Activated CD4-positive, CD25-positive, alpha-beta regulatory T cell treated with anti-CD3 and anti-CD28 coated beads, Interleukin-2, amount 50 U/mL, for 72 hours (primary cell): ENCODE measurements around the gene GNAL.

Source experiments
- DNase-seq: peaks from one replicate; pipeline ENCODE4 v3.0.0; 2021

GNAL gene

GRCh38 chr18:11729556-11729955 lies 40.5 kb downstream of the GNAL start:
- DNase-seq, result no peak

DNA sequence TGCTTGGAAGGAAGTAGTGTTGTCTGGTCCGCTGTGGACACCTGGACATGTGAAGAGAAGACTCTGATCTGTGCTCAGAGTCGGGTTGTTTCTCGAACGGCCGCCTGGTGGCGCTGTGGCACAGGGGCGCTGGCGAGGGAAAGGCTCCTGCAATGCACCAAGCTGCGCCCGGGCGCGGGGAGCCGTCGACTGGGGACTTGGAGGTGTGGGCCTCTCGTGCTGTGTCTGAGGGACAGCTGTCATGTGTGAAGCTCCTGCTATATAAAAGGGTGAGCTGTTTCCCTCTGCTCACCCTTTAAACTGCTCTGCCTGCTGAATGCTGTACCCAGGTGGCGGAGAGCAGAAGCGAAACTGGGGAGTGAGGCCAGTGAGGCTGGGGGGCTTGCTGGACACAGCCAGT lies 44.0 kb downstream of the GNAL start:
- peak; percentile 72 for DNase-seq

- no peak for DNase-seq
These were observed 47.6 kb downstream of the GNAL start for GRCh38 chr18:11736656-11737055.

DNA sequence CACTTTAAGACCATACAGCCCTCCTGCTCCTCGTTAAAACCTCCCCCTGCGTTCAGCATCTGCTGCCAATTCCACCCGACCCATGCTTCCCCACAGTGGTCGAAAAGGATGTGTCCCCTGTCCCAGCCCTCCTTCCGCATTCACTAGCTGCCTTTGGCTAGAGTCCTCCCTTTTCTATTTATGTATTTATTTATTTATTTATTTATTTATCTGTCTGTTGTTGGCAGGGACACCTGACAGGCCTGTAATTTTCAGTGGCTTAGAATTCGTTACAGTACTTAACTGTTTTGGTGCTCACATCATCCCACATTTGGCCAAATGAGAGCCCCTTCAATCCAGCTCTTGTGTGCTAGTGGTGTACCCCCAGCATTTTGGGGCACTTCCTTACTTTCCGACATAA lies 50.8 kb downstream of the GNAL start:
- DNase-seq, result no peak

GRCh38 chr18:11740461-11740860 lies 51.4 kb downstream of the GNAL start:
- DNase-seq, result no peak

DNA sequence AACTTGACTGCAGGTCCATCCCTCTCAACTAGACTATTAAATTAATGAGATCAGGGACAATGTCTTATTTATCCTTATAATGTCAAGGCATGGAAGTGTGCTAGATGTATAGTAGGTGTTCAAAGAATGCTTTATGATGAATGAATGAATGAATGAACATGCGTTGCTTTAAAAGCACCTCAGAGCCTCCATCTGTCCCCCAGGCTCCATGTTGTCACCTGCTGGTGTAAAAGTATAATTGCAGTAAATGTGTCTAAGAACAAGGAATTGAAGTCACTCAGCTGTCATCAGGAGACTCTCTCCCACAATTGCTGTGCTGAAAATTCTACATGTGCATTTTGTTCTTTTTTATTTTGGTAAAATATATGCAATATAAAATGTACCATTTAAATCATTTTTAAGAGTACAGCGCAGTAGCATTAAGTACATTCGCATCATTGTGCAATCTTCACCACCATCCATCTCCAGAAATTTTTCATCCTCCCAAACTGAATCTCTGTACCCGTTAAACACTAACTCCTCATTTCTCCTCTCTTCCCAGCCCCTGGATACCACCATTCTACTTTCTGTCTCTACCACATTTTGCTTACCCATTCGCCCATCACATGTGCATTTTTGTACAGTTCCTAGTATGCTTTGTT lies 52.6 kb downstream of the GNAL start:
- DNase-seq, result no peak

DNA sequence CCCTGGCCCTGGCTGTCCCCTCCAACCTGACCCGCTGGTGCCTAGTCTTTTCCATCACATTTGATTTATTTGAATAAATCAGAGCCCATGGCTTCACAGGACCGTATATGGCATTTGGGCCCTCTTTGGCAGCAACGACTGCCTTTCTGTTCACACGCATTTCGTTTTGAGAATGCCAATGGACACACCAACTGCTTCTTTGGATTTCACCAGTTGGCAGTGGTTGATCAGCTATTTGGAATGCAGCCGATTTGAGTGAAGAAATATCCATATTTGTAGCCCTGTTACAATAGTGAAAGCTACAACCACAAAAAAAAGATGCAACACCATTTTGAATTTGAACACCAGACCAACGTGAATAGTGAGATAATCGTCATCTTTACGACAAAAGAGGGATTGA lies 56.5 kb downstream of the GNAL start:
- DNase-seq, result no peak

DNA sequence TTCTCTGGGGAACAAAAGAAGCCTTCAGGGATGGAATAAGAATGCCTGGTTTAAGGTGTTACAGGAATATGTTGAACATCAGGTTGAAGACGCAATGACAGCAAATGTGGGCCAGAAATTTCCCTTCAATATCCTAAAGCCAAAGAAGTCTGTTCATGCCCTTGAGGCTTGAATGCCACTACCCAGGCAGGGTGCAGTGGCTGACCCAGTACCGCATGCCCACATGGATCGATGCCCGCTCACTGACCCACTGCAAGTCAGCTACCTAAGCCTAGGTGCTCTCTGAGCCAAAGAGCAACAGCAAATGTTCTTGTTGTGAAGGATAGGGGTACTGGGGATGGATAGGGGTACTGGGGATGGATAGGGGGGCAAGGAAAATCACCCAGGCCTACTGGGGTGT lies 58.2 kb downstream of the GNAL start:
- no peak for DNase-seq

GRCh38 chr18:11747731-11748130 lies 58.7 kb downstream of the GNAL start:
- DNase-seq, result no peak

GRCh38 chr18:11749305-11749704 lies 60.2 kb downstream of the GNAL start:
- no peak for DNase-seq

DNA sequence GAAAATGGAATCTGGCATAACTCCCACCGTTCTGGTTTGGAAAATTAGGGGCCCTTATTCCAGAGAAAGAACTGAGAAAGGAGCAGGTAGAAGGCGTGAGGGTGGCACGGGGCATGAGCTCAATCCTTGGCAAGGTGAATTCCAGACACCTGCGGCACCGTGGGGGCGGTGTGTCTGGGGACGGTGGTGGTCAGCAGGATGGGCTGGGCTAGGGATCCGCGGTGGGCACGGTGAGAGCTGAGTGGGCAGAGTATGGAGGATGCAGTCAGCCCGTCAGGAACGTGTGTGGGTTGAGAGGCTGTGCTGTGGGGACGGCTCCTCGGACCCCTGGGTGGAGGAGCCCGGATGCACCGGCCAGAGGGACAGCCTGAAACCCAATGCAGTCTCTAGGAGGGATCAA lies 61.1 kb downstream of the GNAL start:
- no peak for DNase-seq

DNA sequence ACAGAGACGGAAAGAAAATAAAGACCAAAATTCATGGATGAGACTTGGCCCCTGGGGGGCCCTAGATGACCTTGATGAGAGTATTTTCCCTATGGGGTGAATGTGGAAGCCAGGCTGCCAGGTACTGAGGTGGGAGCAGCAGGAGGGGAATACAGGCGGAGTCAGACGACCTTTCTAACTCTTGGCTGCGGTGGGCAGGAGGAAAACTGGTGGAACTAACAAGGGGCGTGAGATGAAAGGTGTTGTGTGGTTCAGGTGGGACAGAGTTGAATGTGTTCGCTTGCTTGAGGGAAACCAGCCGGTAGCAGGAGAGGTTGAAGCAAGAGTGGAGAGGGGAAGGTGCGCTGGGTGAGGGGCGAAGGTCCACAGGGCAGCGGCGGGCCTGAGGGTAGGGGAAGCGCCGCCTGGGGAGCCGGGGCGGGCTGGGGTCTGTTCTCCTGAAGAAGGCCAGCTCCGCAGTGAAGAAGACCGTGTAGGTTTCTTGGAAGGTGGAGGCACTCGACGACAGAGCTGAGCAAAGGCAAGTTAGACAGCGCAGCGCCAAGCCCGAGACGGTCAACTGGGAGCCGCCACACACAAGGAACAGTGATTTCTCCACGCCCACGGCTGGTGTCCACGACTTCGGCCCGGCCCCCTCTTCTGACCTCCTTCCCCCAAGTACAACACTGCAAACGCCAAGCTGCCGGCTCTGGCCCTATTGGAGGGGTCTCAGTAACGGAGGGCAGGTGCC lies 61.7 kb downstream of the GNAL start:
- DNase-seq, result no peak

- no peak for DNase-seq
These were observed 62.5 kb downstream of the GNAL start for GRCh38 chr18:11751341-11752115.

DNA sequence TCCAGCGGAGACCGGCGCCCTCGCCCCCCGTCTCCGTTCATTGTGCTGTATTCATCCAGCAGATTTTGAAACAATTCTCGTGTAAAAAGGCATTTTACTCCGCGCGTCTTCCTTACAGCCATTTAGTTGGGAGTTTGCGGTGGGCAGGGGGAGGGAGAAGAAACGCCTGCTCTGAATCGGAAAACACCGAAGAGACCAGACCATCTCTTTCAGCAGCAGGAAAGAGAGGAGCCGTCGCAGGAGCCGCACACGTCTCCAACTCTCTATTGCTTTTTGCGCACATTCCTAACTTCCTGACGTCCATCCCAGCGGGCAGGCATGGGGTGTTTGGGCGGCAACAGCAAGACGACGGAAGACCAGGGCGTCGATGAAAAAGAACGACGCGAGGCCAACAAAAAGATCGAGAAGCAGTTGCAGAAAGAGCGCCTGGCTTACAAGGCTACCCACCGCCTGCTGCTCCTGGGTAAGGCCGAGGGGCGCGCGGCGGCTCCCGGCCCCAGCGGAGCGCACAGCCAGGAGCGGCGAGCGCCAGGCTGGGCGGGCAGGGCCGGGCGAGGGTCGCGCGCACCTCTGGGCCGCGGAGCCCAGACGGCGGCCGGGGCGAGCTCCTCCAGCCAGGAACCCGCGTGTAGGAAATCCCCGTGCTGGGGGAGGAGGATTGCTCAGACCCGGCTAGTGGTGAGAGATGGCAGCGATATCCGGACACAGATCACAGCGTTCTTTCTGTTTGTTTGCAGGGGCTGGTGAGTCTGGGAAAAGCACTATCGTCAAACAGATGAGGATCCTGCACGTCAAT lies 63.2 kb downstream of the GNAL start:
- DNase-seq, result no peak

- DNase-seq, result no peak
These were observed 65.9 kb downstream of the GNAL start for GRCh38 chr18:11754979-11755378.

DNA sequence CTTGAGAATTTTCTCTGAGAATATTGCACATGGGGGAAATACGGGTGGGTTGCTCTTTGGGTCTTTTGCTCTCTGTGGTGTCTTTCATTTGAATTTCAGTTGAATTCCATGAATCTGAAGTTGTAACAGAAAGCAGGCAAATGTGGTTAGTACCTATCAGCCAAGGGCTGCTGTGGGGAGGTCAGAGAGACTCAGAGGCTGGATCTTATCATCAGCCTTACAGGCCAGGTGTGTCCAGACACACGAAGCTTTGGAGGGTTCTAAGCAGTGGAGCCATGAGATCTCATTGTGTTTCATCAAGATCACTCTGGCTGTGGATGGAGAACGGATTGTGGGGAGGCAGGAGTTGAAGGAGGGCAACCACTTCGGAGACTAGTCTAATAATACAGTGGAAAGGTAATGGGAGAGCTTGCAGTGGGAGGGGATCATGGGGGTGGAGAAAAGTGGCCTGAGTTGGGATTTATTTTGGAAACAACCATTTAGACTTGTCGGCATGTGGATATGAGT lies 68.1 kb downstream of the GNAL start:
- no peak for DNase-seq

GRCh38 chr18:11759456-11759855 lies 70.4 kb downstream of the GNAL start:
- DNase-seq, result no peak

DNA sequence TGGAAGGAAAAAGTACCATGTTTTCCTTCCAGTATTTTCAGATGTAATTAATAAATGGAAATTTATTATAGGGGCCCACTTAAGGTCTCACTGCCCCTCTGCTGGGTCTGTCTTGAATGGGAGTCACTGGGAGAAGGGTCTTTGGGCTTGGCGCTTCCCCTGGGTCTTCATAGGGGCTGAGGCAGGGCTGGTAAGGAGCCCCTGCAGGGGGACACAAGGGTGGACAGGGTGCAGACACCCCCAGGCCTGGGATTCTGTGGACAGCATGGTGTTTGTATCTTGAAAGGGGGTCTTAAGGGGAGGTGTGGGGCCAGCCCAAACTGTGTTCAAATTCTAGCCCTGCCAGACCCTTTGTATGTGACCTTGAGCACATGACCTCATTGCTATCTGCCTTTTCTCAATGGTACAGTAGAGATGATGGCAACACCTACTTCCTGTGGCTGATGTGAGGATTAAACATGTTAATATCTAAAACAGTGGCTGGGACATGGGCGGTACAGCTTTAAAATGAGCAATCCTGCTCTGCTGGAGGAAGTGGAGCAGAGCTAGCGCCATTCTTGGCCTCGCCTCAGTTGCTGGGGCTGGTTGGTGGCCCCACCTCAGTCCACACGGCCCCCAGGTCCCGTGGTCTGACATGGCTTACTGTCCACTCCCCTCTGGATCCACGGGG lies 71.6 kb downstream of the GNAL start:
- no peak for DNase-seq

DNA sequence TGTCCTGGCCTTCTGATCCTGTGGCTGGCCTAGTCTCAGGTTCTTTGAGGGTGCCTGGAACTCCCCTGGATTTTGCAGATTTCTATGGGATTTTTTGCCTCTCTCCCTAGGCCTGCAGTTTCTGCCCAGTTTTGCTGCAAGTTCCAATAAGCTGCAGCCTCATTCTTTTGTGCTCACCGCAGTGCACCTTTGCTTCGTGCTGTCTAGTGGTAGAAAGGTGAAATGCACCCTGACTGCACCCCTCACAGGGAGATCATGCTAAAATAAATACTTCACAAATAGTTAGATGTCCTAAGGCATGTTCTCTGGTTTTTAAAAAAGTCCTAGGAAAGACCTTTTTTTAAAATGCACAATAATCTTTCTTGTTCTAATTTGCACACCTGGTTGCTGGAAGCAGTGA lies 72.5 kb downstream of the GNAL start:
- DNase-seq, result no peak

GRCh38 chr18:11762429-11762828 lies 73.4 kb downstream of the GNAL start:
- DNase-seq, result no peak

DNA sequence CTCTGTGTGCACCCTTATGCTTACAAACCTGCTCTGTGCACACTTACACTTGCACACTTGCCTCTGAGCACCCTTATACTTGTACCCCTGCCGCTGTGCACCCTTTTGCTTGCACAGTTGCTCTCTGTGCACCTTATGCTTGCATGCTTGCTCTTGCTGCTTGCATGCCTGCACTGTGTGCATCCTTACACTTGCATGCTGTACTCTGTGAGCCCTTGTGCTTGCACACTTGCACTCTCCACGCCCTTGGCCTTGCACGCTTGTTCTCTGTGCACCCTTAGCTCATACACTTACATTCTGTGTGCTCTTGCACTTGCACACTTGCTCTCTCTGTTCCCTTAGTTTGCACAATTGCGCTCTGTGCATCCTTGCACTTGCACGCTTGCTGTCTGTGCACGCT lies 78.3 kb downstream of the GNAL start:
- DNase-seq, result no peak

- DNase-seq, result no peak
These were observed 78.9 kb downstream of the GNAL start for GRCh38 chr18:11767935-11768334.
